ENCODE results near the gene FBXO39.
"Not testable (repeated sequence)": the region's sequence is repeated elsewhere in the genome, so short reads cannot be mapped to it uniquely, and the experiment has no call there.

The FBXO39 gene

GRCh38 chr17:6775871-6776405 lies at the start of gene FBXO39:
Gene FBXO39, plus strand, starts transcription at chr17:6776215. Its CDS starts 3,654 bp downstream, at chr17:6779869.
- DNase-seq (ENCODE audit: low spot score): no peak

GRCh38 chr17:6729531-6729930 lies 46.5 kb upstream of the FBXO39 start:
- DNase-seq (ENCODE audit: low spot score): no peak

GRCh38 chr17:6746665-6747064 lies 29.4 kb upstream of the FBXO39 start:
- not testable (repeated sequence) for DNase-seq (ENCODE audit: low spot score)

DNA sequence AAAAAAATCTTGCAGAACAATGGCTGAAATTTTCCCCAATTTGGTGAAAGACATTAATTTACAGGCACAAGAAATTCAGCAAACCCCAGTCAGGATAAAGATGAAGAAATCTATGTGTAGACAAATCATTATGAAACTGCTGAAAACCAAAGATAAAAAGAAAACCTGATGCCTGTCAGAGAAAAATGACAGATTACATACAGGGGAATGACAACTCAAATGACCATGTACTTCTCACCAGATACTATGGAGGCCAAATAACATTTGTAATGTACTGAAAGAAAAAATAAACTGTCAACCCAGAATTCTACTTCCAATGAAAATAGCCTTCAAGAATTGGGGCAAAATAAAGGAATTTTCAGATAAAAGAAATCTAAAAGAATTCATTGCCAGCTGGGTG lies 27.4 kb upstream of the FBXO39 start:
- DNase-seq (ENCODE audit: low spot score): no peak

- no peak for DNase-seq (ENCODE audit: low spot score)
These were observed 26.5 kb upstream of the FBXO39 start for GRCh38 chr17:6749519-6749918.

DNA sequence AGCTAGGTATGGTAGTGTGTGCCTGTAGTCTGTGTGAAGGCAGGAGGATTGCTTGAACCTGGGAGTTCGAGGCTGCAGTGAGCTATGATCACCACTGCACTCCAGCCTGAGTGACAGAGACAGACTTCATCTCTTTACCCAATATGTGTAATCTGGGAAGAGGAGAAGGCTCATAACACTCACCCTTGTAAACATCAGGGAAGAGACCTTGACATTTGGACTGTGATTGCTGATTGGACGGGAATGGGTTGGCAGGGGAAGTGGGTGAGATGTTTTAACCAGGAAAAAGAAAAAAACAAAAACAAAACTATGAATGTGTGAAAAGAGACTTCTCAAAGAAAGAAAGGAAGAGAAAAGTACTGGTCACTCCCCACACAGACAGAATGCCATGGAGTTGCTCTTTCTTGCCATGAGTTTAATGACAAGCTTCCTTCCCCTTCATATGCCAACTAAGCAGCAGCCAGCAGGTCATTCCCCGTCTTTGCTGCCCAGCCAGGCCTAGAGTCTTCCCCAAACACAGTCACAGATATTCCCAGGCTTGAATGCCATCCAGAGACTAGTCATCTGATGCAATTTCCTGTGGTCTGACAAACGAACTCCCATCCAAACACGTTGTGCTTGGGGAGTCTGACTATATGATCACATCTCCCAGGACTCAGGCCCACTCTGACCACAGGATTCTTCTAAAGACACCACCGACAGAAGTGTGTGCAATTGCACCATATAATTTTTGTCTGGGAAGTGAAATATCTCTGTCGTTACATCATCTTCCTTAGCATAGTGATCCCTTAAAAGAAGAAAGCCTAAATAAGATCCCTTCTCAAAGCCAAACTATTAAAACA lies 23.7 kb upstream of the FBXO39 start:
- peak; percentile 97 for DNase-seq (ENCODE audit: low spot score)

DNA sequence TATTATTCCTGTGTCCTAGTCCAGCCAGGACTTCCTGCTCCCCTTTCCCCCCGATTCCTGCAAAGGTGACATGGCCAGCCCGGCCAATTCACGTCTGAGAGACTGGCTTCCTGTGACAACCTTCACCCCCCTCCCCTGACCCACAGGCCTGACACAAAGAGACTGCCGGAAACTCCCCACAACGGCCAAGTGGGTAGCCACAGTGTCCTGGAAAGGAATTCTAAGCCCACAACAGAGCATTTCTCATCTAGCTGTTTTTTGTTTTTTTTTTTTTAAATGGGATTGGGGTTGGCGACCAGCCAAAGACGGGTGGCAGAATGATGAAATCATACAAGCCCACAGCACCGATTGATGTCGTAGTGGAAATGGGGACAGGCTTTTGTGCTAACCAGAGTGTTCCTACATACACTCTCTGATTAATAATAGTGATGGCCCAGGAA lies 23.0 kb upstream of the FBXO39 start:
- DNase-seq (ENCODE audit: low spot score): peak; percentile 86

- DNase-seq (ENCODE audit: low spot score): no peak
These were observed 22.5 kb upstream of the FBXO39 start for GRCh38 chr17:6753546-6753945.

DNA sequence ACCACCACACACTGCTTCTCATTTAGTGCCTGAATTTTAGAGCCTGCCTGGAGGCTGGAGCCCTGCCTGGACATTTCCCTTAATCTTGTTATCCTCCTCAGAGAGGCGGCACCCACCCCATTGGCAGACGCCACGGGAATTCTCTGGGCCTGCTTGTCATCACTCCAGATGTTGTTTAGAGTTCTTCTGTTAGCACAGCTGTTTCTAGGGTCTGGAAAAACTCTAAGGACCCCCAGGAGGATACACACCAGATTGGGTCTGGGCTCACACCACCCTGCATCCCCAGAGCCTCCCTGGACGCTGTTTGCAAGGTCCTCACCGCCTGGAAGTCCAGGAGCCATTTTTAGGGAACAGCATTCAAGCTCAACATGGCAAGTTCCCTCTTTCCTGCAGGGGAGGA lies 20.7 kb upstream of the FBXO39 start:
- DNase-seq (ENCODE audit: low spot score): no peak

DNA sequence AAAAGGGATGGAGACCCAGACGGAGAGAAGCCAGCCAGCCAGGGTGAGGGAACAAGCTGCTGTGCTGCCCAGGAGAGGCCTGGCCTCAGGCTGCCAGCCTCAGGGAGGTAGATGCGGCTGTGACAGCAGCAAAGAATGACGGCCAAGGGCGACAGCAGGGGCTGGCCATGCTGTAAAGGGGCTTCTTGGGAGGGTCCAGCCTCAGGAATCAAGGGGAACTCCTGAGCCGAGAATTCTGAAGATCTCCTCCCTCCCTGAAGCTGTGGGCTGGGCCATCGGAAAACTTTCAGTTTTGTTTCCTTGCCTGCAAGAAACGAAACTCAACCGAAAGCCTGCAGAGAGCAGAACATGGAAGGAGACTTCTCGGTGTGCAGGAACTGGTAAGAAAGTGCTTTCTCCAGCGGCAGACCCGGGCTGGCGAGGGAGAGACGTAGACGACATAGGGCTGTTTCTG lies 20.3 kb upstream of the FBXO39 start, which contains the start of gene XAF1:
XAF1 (plus strand) TSS at position 316 of the 454 bp plus-strand sequence; CDS start at position 349, 33 bp downstream.
- DNase-seq (ENCODE audit: low spot score): peak; percentile 21

- no peak for DNase-seq (ENCODE audit: low spot score)
These were observed 19.5 kb upstream of the FBXO39 start for GRCh38 chr17:6756425-6757031.

- no peak for DNase-seq (ENCODE audit: low spot score)
These were observed 18.3 kb upstream of the FBXO39 start for GRCh38 chr17:6757747-6758146.

- DNase-seq (ENCODE audit: low spot score): no peak
These were observed 14.2 kb upstream of the FBXO39 start for GRCh38 chr17:6761779-6762178.

- no peak for DNase-seq (ENCODE audit: low spot score)
These were observed 7.6 kb upstream of the FBXO39 start for GRCh38 chr17:6768447-6768846.

DNA sequence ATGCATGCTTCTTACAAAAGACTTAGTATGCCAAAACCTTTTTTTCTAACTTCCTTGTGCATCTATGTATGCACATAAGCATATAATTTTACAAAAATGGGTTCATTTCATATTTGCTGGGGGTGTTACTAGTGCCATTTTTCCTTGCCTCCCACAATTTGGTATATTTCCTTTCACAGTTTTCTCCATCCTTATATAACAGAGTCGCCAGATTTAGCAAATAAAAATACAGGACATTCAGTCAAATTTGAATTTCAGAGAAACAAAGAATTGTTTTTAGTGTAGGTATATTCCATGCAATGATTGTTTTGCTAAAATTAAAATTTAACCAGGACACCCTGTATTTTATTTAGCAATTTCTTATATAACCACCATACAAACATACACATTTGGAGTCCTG lies 4.0 kb upstream of the FBXO39 start:
- DNase-seq (ENCODE audit: low spot score): no peak

- not testable (repeated sequence) for DNase-seq (ENCODE audit: low spot score)
These were observed 1.1 kb upstream of the FBXO39 start for GRCh38 chr17:6774906-6775305.

DNA sequence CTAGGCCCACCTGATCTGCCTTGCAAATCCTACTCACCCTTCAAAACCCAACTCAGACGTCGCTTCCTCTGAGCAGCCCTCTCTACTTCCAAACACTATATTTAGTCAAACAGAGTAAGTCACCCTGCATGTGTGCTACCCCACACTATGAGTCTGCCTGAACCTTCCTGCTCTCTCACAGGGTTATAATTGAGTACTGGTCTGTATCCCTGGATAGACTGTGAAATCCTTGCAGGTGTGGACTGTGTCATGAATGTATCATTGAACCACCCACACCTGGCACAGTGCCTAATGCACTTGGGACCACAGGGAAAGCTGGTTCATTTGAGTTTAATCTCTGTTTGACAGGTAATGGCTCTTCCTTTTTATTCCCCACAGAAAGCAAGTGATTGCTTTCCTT lies 3.4 kb downstream of the FBXO39 start:
- peak; percentile 30 for DNase-seq (ENCODE audit: low spot score)

GRCh38 chr17:6780001-6780400 lies 4.0 kb downstream of the FBXO39 start:
- DNase-seq (ENCODE audit: low spot score): peak; percentile 26

- peak; percentile 53 for DNase-seq (ENCODE audit: low spot score)
These were observed 4.9 kb downstream of the FBXO39 start for GRCh38 chr17:6780886-6781285.

- DNase-seq (ENCODE audit: low spot score): no peak
These were observed 6.2 kb downstream of the FBXO39 start for GRCh38 chr17:6782244-6782643.

DNA sequence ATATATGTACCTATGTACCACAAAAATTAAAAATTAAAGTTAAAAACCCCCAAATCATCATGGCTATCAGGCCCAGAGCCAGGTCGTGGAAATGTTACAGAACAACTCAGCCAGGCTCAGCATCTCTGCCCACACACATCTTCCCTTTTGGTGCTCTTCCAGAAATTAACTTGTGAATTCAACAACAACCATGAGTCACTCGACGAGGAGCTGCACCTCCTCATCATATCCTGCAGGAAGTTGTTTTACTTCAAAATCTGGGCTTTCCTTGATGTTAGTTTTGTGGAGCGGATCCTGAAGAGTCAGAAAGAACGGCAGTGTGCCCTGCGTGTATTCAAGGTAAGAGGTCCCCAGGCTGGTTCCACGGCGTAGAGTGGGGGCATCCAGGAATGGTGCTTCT lies 10.6 kb downstream of the FBXO39 start:
- peak; percentile 56 for DNase-seq (ENCODE audit: low spot score)

GRCh38 chr17:6787081-6787693 lies 11.2 kb downstream of the FBXO39 start:
- DNase-seq (ENCODE audit: low spot score): no peak

DNA sequence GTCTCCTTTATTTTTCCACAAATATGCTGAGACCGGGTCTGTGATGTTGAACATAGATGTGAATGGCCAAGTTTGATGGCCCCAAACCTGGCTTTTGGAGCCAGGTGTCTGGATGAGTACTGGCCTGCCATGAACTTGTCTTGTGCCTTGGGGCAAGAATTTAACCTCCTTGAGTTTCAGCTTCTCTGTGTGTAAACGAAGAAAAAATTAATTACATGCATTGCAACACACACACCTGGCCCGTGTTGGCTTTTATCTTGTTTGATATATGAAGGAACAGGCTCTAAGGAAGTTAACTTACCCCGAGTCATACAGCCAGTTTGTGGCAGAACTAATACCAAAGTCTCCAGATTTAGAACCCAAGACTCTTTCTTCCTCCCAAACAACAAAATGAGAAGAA lies 13.1 kb downstream of the FBXO39 start:
- DNase-seq (ENCODE audit: low spot score): no peak
